NCI-H2196 treated with DMSO at 0.1 percent for 48 hours (cell line): ENCODE data around the gene MALRD1.

Experiments used
- DNase-seq: peaks from one replicate; lab custom pipeline; 2025; ENCODE audit not compliant: unreplicated experiment; lab: John Stamatoyannopoulos, UW

MALRD1 gene

DNA sequence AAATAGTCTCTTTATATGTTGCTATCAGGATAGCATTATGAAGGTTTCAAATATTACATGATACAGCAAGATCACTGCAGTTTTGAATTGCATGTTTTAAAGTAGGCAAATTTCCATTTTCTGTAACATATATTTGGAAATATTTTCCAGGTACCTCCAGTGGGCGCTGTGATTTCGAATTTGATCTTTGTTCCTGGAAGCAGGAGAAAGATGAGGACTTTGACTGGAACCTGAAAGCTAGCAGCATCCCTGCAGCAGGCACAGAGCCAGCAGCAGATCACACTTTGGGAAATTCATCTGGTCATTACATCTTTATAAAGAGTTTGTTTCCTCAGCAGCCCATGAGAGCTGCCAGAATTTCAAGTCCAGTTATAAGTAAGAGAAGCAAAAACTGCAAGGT, 299.0 kb downstream of the MALRD1 start:
- DNase-seq = no peak

GRCh38 chr10:19367176-19367575, 318.6 kb downstream of the MALRD1 start:
- DNase-seq = no peak

- DNase-seq = no peak
Observed at GRCh38 chr10:19373988-19374387, 325.4 kb downstream of the MALRD1 start.

GRCh38 chr10:19385846-19386450, 337.3 kb downstream of the MALRD1 start:
- no peak for DNase-seq

DNA sequence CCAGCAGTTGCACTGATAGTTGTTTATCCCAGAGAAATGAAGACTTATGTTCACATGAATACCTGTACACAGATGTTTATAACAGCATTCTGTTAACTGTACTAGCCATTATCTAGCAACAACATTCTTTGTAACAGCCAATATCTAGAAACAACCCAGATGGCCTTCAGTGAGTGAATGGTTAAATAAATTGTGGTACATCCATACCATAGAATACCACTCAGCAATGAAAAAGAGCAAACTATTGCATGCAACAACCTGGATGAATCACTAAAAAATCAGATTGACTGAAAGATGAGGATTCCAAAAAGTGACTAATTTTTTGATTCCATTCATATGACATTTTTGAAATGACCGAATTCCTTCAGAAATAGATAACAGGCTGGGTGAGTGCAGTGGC, 360.3 kb downstream of the MALRD1 start:
- no peak for DNase-seq

GRCh38 chr10:19411119-19411518, 362.5 kb downstream of the MALRD1 start:
- no peak for DNase-seq

GRCh38 chr10:19412531-19412930, 363.9 kb downstream of the MALRD1 start:
- no peak for DNase-seq

DNA sequence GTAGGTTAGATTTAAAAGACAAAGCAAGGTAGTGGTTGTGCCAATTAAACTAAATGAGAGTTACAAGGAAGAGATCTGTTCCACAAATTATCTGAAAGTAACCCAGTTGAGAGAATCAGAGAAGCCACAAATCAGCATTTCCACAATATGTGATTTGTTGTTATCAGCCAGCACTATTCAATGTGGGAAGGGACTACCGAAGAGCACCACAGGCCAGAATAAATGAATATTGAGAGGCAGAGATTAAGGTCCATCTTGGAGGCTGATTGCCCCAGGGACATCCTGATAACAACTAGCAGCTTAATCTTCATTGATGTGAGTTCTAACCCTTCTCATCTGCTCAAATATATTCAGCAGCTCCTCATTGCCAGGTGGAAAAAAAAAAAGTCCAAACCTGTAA, 367.6 kb downstream of the MALRD1 start:
- DNase-seq = no peak

- DNase-seq = no peak
Observed at GRCh38 chr10:19417740-19418139, 369.1 kb downstream of the MALRD1 start.

GRCh38 chr10:19421674-19422073, 373.1 kb downstream of the MALRD1 start:
- no peak for DNase-seq

DNA sequence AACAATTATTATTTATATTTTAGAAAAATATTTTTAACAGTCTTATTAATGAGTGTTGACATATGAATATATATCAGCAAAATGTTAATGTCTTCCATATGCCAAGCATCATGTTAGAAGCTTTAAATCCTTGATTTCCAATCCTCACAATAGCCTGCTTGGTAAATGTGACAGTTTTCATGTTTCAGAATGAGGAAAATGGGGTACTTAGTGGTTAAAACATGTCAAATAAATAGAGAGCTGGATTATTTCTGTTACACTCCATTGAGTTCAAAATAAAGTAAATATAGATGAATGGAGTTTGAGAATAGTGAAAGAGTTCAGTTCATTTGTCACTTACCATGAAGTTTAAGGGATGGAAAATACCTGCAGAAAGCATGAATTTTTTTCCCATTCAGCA, 377.4 kb downstream of the MALRD1 start:
- DNase-seq = no peak

DNA sequence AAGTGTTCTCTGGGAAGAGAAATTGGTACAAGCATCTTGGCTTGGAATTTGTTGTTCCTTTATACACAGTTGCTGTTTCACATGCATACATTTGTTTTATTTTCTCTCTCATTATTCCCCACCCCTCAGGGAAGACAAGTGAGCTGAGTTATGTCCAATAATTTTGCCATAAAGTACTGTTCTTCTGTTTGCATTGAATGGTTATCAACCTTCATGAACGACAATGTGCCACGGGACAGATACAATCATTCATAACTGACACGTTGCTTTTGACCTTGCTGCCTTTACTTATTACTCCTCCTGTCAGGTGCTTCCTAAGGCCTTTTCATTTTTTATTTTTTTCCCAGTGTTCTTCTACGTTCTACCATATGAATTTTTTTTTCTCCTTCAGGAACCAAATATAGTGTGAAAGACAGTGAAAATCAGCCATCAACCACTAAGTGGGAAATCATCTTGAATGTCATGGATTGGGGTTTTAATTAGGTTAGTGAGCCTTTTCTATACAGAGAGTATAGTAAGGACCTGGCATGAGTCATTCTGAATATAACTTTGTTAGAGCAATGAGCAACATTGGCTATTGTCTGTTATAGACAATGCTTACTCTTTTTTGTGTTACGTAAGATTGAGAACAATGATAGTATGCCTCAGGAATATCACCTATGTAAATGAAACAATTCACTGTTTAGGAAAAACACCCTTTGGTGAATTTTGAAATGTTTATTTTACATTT, 383.2 kb downstream of the MALRD1 start:
- DNase-seq = no peak

DNA sequence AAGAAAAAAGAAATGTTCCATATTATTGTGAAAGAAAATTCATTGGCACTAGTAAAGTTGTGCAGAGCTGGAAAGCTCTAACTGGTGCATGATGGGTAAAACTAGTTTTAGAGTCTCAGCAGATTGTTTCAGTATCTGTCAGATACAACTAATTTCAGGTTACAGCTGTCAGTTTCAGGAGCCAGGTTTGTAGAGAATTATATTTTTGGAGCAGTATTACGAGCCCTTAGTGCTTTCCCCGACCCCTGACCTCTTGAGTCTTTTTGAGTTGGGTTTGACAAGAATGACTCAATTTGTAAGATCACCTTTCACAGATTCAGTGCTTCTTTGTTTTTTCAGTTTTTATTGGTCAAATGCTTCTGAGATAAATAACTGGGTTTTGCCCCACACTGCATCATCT, 401.3 kb downstream of the MALRD1 start:
- DNase-seq = no peak

DNA sequence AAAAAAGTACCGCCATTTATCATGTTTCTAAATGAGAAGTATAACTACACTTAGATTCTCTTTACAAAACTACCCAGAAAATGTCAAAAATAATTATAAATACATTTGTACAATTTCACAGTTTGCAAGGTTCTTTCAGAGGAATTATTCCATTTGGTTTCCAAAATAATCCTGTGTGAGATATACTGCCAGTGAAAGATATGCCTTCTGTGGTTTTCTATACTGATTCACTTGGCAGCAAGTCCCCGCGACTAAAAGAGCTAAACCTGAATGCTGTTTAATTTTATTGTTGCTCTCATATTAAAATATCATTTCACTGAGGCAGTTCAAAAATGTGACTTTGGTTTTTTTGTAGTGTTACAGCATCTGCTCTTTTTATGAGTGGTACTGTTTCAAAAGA, 402.8 kb downstream of the MALRD1 start:
- no peak for DNase-seq

- no peak for DNase-seq
Observed at GRCh38 chr10:19451937-19452336, 403.3 kb downstream of the MALRD1 start.

DNA sequence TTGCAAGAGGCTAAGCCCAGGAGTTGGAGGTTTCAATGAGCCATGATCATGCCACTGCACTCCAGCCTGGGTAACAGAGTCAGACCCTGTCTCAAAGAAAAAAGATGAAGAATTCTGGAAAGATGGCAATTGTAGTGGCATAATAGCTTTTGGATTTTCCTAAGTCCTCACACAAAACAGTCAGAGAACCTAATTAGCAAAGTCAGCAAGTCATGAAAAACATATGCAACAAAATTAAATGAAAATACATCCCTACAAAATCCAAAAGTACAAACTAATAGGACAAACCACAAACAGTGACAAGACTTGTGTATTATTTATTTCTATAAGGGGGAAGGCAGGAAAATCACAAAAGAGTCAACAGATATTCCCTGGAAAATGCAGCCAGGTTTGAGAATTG, 405.4 kb downstream of the MALRD1 start:
- no peak for DNase-seq

DNA sequence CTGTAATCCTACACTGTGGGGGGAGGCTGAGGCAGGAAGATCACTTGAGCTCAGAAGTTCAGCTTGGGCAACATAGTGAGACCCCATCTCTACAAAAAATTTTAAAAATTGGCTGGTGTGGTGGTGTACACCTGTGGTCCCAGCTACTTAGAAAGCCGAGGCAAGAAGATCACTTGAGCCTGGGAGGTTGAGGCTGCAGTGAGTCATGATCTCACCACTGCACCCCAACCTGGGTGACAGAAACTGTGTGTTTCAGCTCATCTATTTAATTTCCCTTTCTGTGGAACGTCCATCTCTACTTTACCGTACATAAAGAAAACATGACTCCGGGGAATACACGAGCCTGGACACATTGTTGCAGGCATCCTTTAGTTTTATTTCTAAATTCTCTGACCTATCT, 413.0 kb downstream of the MALRD1 start:
- no peak for DNase-seq

- no peak for DNase-seq
Observed at GRCh38 chr10:19466709-19467108, 418.1 kb downstream of the MALRD1 start.

- DNase-seq = no peak
Observed at GRCh38 chr10:19468413-19468812, 419.8 kb downstream of the MALRD1 start.

GRCh38 chr10:19469521-19469920, 420.9 kb downstream of the MALRD1 start:
- DNase-seq = no peak

- DNase-seq = no peak
Observed at GRCh38 chr10:19479854-19480253, 431.3 kb downstream of the MALRD1 start.

- DNase-seq = no peak
Observed at GRCh38 chr10:19480353-19480752, 431.8 kb downstream of the MALRD1 start.

- DNase-seq = no peak
Observed at GRCh38 chr10:19483421-19483820, 434.8 kb downstream of the MALRD1 start.
